Vagina (tissue), 2 donors: ENCODE results near the gene SNX3.
"Not testable (repeated sequence)": the region's sequence is repeated elsewhere in the genome, so short reads cannot be mapped to it uniquely, and the experiment has no call there.

Experiments
- CTCF ChIP-seq, 3 experiments: fragments of 450-650 bp in 2 of 3; fragments of 200-600 bp in 1 of 3; sonication (generic) in 1 of 3; IDR thresholded peaks; one replicate each; pipeline ENCODE4 v1.5.1; 2017 to 2019; ENCODE audit warnings: antibody characterized with exemption in 3 of 3, mild to moderate bottlenecking in 2 of 3, moderate library complexity in 2 of 3
- POLR2AphosphoS5 ChIP-seq, 2 donors: sonication (generic); formaldehyde crosslinking; IDR thresholded peaks; one replicate each; pipeline ENCODE4 v1.9.0; 2017; ENCODE audit warnings: antibody characterized with exemption in 2 of 2, mild to moderate bottlenecking in 2 of 2, low read depth in 1 of 2; ENCODE audit not compliant: insufficient read depth in 1 of 2

- not testable (repeated sequence) for TF ChIP-seq CTCF (IDR thresholded peaks at IDR 0.05); POLR2AphosphoS5 (IDR thresholded peaks at IDR 0.05; ENCODE audit: insufficient read depth in 1 of 2, low read depth in 1 of 2)
These were observed 9.1 kb upstream of the SNX3 start for GRCh38 chr6:108269955-108270354.
